ENCODE data around the gene HAGHL.

Gene HAGHL

DNA sequence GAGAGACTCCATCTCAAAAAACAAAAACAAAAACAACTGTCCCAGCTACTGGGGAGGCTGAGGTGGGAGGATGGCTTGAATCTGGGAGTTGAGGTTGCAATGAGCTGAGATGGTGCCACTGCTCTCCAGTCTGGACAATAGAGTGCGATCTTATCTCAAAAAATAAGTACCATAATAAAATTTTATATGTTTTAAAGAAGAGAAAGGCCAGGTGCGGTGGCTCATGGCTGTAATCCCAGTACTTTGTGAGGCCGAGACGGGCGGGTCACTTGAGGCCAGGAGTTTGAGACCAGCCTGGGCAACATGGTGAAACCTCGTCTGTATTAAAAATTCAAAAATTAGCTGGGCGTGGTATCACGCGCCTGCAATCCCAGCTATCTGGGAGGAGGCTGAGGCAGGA, 49.9 kb downstream of the HAGHL start:
- no peak for DNase-seq

- DNase-seq: no peak
Observed at GRCh38 chr16:777826-778225, 50.9 kb downstream of the HAGHL start.

DNA sequence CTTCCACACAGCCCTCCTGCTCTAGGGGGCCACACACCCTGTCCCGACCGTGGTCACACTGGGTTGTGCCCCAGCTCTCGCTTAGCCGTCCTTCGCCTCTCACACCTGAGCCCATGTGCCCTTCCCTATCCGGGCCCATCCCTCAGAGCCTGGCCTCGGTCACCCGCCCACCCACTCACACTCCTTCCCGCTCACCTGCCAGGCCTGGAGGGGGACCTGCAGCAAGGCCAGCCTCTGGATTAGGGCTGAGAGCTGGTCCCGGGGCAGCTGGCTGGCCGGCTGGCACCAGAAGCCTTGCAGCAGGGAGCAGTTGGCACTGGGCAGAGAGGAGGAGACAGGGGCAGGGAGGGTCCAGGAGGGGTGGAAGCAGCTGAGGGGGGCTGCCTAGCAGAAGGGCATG, 51.5 kb downstream of the HAGHL start:
- DNase-seq: no peak

DNA sequence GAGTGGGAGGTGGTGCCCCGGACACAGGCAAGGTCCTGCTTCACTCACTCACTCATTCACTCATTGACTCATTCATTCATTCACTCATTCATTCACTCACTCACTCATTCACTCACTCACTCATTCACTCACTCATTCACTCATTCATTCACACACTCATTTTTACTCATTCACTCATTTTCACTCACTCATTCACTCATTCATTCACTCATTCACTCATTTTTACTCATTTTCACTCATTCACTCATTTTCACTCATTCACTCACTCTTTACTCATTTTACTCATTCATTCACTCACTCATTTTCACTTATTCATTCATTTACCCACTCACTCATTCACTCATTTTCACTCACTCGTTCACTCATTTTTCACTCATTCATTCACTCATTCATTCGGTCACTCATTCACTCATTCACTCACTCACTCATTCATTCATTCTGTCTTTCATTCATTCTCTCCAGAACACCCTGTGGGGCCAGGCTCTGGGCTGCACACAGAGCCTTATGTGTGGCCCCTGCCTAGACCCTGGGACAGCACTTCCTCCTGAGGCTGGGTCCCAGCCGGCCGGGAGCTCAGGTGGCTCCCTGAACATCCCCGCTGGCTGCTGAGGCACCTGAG, 52.1 kb downstream of the HAGHL start:
- no peak for DNase-seq
